HCT116 (cell line): ENCODE measurements around the gene TMBIM6. TPM values are rescaled to one million over a fixed set of nuclear protein-coding genes. Genes with fewer than 3 reads are reported as not detected.

Experiments
- ATAC-seq: fragments of 200-7000 bp; cut with Tn5 transposase; 2 replicates; pipeline ENCODE4 v1.9.1; 2020; ENCODE audit warnings: mild to moderate bottlenecking, moderate library complexity
- BruUV-seq: library from RNA; stranded (reverse); fragments of 400-500 nt; replicated peaks from 2 replicates; lab custom pipeline; 2021; lab: Mats Ljungman, UMichigan
- CTCF ChIA-PET: fragments of 300-600 bp; sonication (Branson Sonifier 250); formaldehyde crosslinking; loops from one replicate; lab custom pipeline; 2021; ENCODE audit warnings: antibody characterized with exemption; lab: Charles Lee
- POLR2A ChIA-PET: fragments of 300-600, 350-600 bp; sonication (Branson Sonifier 250); formaldehyde crosslinking; loops from one replicate; lab custom pipeline; 2021; ENCODE audit warnings: antibody characterized with exemption; lab: Charles Lee
- RAD21 ChIA-PET, 2 experiments: fragments of 300-600 bp; sonication (Branson Sonifier 250); formaldehyde crosslinking; loops; one replicate each; lab custom pipeline; 2023; ENCODE audit warnings: low total read pairs in 2 of 2; ENCODE audit not compliant: uncharacterized antibody in 2 of 2, unreplicated experiment in 2 of 2, low non-redundant PET in 1 of 2; lab: Charles Lee
- DNase-seq: peaks from one replicate; pipeline ENCODE4 v3.0.0-alpha.2; 2010; ENCODE audit warnings: low read depth, low spot score
- H2AFZ ChIP-seq: fragments of 200-600 bp; shearing (Covaris generic), sonication (generic); 2 replicates; pipeline ENCODE4 v1.6.1; 2017; ENCODE audit warnings: low read depth, mixed run types, mixed read lengths, antibody characterized with exemption, low read length; ENCODE audit not compliant: poor library complexity, severe bottlenecking
- H3K27ac ChIP-seq: 2 replicates; pipeline ENCODE4 v1.5.1; 2012; ENCODE audit warnings: low read depth, low read length
- H3K27me3 ChIP-seq: fragments of 200-600 bp; sonication (generic); 2 replicates; pipeline ENCODE4 v1.6.1; 2016; ENCODE audit warnings: mixed run types, low read length, mixed read lengths; ENCODE audit not compliant: insufficient read depth
- H3K36me3 ChIP-seq, 2 experiments: fragments of 200-500 bp in 1 of 2; fragments of 200-600 bp in 1 of 2; sonication (Bioruptor generic) in 1 of 2; sonication (generic) in 1 of 2; 2 replicates each; pipeline versions ENCODE4 v1.5.1 to v1.6.1; 2014 to 2016; ENCODE audit warnings: low read length in 2 of 2, inconsistent platforms in 1 of 2, mixed read lengths in 1 of 2, mixed run types in 1 of 2; ENCODE audit not compliant: insufficient read depth in 2 of 2, control insufficient read depth in 1 of 2
- H3K4me1 ChIP-seq, 2 experiments: fragments of 200-600 bp in 1 of 2; sonication (generic) in 1 of 2; 2 replicates each; pipeline versions ENCODE4 v1.5.1 to v1.6.1; 2012 to 2017; ENCODE audit warnings: low read length in 2 of 2, inconsistent platforms in 1 of 2, mild to moderate bottlenecking in 1 of 2, mixed read lengths in 1 of 2, mixed run types in 1 of 2, moderate library complexity in 1 of 2; ENCODE audit not compliant: insufficient read depth in 2 of 2, control insufficient read depth in 1 of 2
- H3K4me2 ChIP-seq: fragments of 200-600 bp; sonication (generic); 2 replicates; pipeline ENCODE4 v1.6.1; 2017; ENCODE audit warnings: mixed run types, low read length, mixed read lengths
- H3K4me3 ChIP-seq, 2 experiments: fragments of 200-600 bp in 1 of 2; sonication (generic) in 1 of 2; replicated peaks in 1 of 2; 2 replicates each; pipeline ENCODE4 v1.5.1; 2011 to 2016; ENCODE audit warnings: low read length in 2 of 2, control low read depth in 1 of 2, low read depth in 1 of 2, mild to moderate bottlenecking in 1 of 2, mixed read lengths in 1 of 2, mixed run types in 1 of 2
- H3K79me2 ChIP-seq: fragments of 200-600 bp; sonication (generic); 2 replicates; pipeline ENCODE4 v1.6.1; 2017; ENCODE audit warnings: mild to moderate bottlenecking, mixed run types, low read length, moderate library complexity, mixed read lengths; ENCODE audit not compliant: insufficient read depth
- H3K9ac ChIP-seq: fragments of 200-600 bp; sonication (generic); 2 replicates; pipeline ENCODE4 v1.6.1; 2016; ENCODE audit warnings: low read length, mixed read lengths
- H3K9me2 ChIP-seq: fragments of 200-600 bp; sonication (generic), shearing (Covaris generic); 2 replicates; pipeline ENCODE4 v1.6.1; 2017; ENCODE audit warnings: mixed run types, mild to moderate bottlenecking, moderate library complexity; ENCODE audit not compliant: insufficient read depth
- H3K9me3 ChIP-seq, 2 experiments: fragments of 200-500 bp in 1 of 2; fragments of 200-600 bp in 1 of 2; sonication (Bioruptor generic) in 1 of 2; sonication (generic) in 1 of 2; 2 replicates each; pipeline ENCODE4 v1.6.1; 2014 to 2017; ENCODE audit warnings: low read length in 2 of 2, mixed read lengths in 2 of 2, inconsistent platforms in 1 of 2, low read depth in 1 of 2, mild to moderate bottlenecking in 1 of 2, mixed run types in 1 of 2, moderate library complexity in 1 of 2; ENCODE audit not compliant: control insufficient read depth in 1 of 2, insufficient read depth in 1 of 2
- H4K20me1 ChIP-seq: fragments of 200-600 bp; sonication (generic), shearing (Covaris generic); 2 replicates; pipeline ENCODE4 v1.6.1; 2017; ENCODE audit warnings: mixed run types, mild to moderate bottlenecking, moderate library complexity; ENCODE audit not compliant: insufficient read depth
- ATF3 ChIP-seq: IDR thresholded peaks from 2 replicates; pipeline ENCODE4 v1.6.1; 2012
- EZH2 ChIP-seq: fragments of 200-600 bp; sonication (generic); IDR thresholded peaks from 2 replicates; pipeline ENCODE4 v1.6.1; 2017; ENCODE audit warnings: antibody characterized with exemption, mixed run types
- JUND ChIP-seq: IDR thresholded peaks from 2 replicates; pipeline ENCODE4 v1.6.1; 2012
- SIN3A ChIP-seq: IDR thresholded peaks from 2 replicates; pipeline ENCODE4 v1.6.1; 2012; ENCODE audit warnings: low read depth
- SRF ChIP-seq: IDR thresholded peaks from 2 replicates; pipeline ENCODE4 v1.6.1; 2012; ENCODE audit warnings: low read depth
- YY1 ChIP-seq: IDR thresholded peaks from 2 replicates; pipeline ENCODE4 v1.6.1; 2011; ENCODE audit warnings: low read length, low read depth, moderate library complexity, mild to moderate bottlenecking; ENCODE audit not compliant: insufficient replicate concordance; ENCODE audit errors: extremely low read depth
- ZFX ChIP-seq: fragments of 450-650 bp; IDR thresholded peaks from 2 replicates; pipeline ENCODE4 v1.6.1; 2017
- ZNF274 ChIP-seq: fragments of 200-500 bp; sonication (Bioruptor generic); IDR thresholded peaks from 2 replicates; pipeline ENCODE4 v1.6.1; 2014; ENCODE audit warnings: mild to moderate bottlenecking, low read depth, low read length, inconsistent platforms
- intact Hi-C: fragments of 100-400 bp; cut with micrococcal nuclease; formaldehyde crosslinking; loops from 2 replicates; pipeline ENCODE4 v1.10.0; 2022
- total RNA-seq: library from RNA; stranded (reverse); gene quantifications from one replicate; pipeline ENCODE4 v1.2.1, GENCODE V29; 2021; ENCODE audit not compliant: unreplicated experiment
- TF ChIP-seq, protein P1 (sequence below), 3 experiments: fragments of 200-600 bp in 1 of 3; sonication (generic) in 1 of 3; IDR thresholded peaks in 2 of 3; conservative IDR thresholded peaks in 1 of 3; 2 replicates each; pipeline ENCODE4 v1.5.1; 2012 to 2017; ENCODE audit warnings: low read depth in 2 of 3, low read length in 2 of 3, antibody characterized with exemption in 1 of 3, borderline replicate concordance in 1 of 3, control low read depth in 1 of 3, mild to moderate bottlenecking in 1 of 3, mixed read lengths in 1 of 3, mixed run types in 1 of 3, moderate library complexity in 1 of 3; ENCODE audit not compliant: insufficient read depth in 1 of 3
- TF ChIP-seq, protein P2 (sequence below): IDR thresholded peaks from 2 replicates; pipeline ENCODE4 v1.6.1; 2012; ENCODE audit warnings: low read depth

The TMBIM6 gene
- total RNA-seq, 1 experiment from 2014 or later, result 510 TPM

- no peak overlapping the region for H3K27ac ChIP-seq
- no peaks in the 10 kb centered on the region for H3K36me3 ChIP-seq
- intact Hi-C loops, result no loop called here
- H3K9me3 ChIP-seq, result no peaks in the 10 kb centered on the region
- ATAC-seq (no peak), DNase-seq (no peak)
- no peaks in the 10 kb centered on the region for H3K27me3 ChIP-seq
- H4K20me1 ChIP-seq, result no peaks in the 10 kb centered on the region
- no peaks in the 10 kb centered on the region for H3K4me1 ChIP-seq
- H3K4me3 ChIP-seq, result no peak overlapping the region
- H3K4me2 ChIP-seq, result no peak overlapping the region
- RAD21 ChIA-PET, result no interaction called here
- CTCF ChIA-PET, result no interaction called here
- H2AFZ ChIP-seq, result no peak overlapping the region
- no peak for TF ChIP-seq YY1
- TF ChIP-seq, protein P1, sequence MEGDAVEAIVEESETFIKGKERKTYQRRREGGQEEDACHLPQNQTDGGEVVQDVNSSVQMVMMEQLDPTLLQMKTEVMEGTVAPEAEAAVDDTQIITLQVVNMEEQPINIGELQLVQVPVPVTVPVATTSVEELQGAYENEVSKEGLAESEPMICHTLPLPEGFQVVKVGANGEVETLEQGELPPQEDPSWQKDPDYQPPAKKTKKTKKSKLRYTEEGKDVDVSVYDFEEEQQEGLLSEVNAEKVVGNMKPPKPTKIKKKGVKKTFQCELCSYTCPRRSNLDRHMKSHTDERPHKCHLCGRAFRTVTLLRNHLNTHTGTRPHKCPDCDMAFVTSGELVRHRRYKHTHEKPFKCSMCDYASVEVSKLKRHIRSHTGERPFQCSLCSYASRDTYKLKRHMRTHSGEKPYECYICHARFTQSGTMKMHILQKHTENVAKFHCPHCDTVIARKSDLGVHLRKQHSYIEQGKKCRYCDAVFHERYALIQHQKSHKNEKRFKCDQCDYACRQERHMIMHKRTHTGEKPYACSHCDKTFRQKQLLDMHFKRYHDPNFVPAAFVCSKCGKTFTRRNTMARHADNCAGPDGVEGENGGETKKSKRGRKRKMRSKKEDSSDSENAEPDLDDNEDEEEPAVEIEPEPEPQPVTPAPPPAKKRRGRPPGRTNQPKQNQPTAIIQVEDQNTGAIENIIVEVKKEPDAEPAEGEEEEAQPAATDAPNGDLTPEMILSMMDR (IDR thresholded peaks at IDR 0.05 in 2 of 3, conservative IDR thresholded peaks at IDR 0.05 in 1 of 3; ENCODE audit: borderline replicate concordance in 1 of 3, insufficient read depth in 1 of 3, low read depth in 2 of 3, low read length in 2 of 3), result no peak
- no peak for TF ChIP-seq EZH2
- no peak for TF ChIP-seq JUND
- no peak for TF ChIP-seq SRF
- TF ChIP-seq, protein P2, sequence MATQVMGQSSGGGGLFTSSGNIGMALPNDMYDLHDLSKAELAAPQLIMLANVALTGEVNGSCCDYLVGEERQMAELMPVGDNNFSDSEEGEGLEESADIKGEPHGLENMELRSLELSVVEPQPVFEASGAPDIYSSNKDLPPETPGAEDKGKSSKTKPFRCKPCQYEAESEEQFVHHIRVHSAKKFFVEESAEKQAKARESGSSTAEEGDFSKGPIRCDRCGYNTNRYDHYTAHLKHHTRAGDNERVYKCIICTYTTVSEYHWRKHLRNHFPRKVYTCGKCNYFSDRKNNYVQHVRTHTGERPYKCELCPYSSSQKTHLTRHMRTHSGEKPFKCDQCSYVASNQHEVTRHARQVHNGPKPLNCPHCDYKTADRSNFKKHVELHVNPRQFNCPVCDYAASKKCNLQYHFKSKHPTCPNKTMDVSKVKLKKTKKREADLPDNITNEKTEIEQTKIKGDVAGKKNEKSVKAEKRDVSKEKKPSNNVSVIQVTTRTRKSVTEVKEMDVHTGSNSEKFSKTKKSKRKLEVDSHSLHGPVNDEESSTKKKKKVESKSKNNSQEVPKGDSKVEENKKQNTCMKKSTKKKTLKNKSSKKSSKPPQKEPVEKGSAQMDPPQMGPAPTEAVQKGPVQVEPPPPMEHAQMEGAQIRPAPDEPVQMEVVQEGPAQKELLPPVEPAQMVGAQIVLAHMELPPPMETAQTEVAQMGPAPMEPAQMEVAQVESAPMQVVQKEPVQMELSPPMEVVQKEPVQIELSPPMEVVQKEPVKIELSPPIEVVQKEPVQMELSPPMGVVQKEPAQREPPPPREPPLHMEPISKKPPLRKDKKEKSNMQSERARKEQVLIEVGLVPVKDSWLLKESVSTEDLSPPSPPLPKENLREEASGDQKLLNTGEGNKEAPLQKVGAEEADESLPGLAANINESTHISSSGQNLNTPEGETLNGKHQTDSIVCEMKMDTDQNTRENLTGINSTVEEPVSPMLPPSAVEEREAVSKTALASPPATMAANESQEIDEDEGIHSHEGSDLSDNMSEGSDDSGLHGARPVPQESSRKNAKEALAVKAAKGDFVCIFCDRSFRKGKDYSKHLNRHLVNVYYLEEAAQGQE, result no peak
- TF ChIP-seq SIN3A, result no peak
- no peak for TF ChIP-seq ZFX
- TF ChIP-seq ZNF274, result no peak
- TF ChIP-seq ATF3, result no peak
- TF ChIP-seq, all 23 proteins: peak for 0
- Histone ChIP-seq H3K9me2 (no peaks in the 10 kb centered on the region), H3K9ac (no peak overlapping the region), H3K79me2 (no peaks in the 10 kb centered on the region)
- TSS peak; percentile 14 for BruUV-seq
- POLR2A ChIA-PET, result no interaction called here
Measured at GRCh38 chr12:49804821-49805220, 63.5 kb downstream of the TMBIM6 start.
